Suprapubic skin (tissue), 4 donors: ENCODE results near the gene PDLIM4. TPM values are rescaled to one million over a fixed set of nuclear protein-coding genes. Genes with fewer than 3 reads are reported as not detected.

Experiments
- DNase-seq, 2 donors: peaks; one replicate each; pipeline ENCODE4 v3.0.0-alpha.2; 2019; ENCODE audit warnings: low spot score in 2 of 2
- H3K27ac ChIP-seq: fragments of 200-600 bp; sonication (generic); one replicate; pipeline ENCODE4 v1.5.1; 2019
- H3K27me3 ChIP-seq: fragments of 200-600 bp; sonication (generic); one replicate; pipeline ENCODE4 v1.5.1; 2019
- H3K36me3 ChIP-seq: fragments of 200-600 bp; sonication (generic); one replicate; pipeline ENCODE4 v1.5.1; 2019
- H3K4me1 ChIP-seq: fragments of 200-600 bp; sonication (generic); one replicate; pipeline ENCODE4 v1.5.1; 2019
- H3K4me3 ChIP-seq: fragments of 200-600 bp; sonication (generic); one replicate; pipeline ENCODE4 v1.5.1; 2019; ENCODE audit warnings: mild to moderate bottlenecking
- H3K9me3 ChIP-seq: fragments of 200-600 bp; sonication (generic); one replicate; pipeline ENCODE4 v1.5.1; 2019
- EP300 ChIP-seq: sonication (generic); formaldehyde crosslinking; IDR thresholded peaks from one replicate; pipeline ENCODE4 v1.6.1; 2017; ENCODE audit warnings: antibody characterized with exemption
- POLR2A ChIP-seq, 2 donors: fragments of 450-650 bp; IDR thresholded peaks; one replicate each; pipeline ENCODE4 v1.6.1; 2017; ENCODE audit warnings: antibody characterized with exemption in 2 of 2, mild to moderate bottlenecking in 2 of 2, moderate library complexity in 2 of 2
- POLR2AphosphoS5 ChIP-seq, 3 donors: sonication (generic); formaldehyde crosslinking; IDR thresholded peaks; one replicate each; pipeline ENCODE4 v1.6.1; 2017; ENCODE audit warnings: antibody characterized with exemption in 3 of 3
- WGBS: methylation state at CpG from one replicate; pipeline ENCODE4 v1.1.5; 2018; 5-methylcytosine and 5-hydroxymethylcytosine counted together
- total RNA-seq, 4 donors: library from RNA; depleted of rRNA; stranded (reverse); fragments of >200 nt; gene quantifications; one replicate each; pipeline ENCODE4 v1.1.0, GENCODE V29; 2016
- TF ChIP-seq, protein P1 (sequence below), 2 donors: fragments of 200-600 bp in 1 of 2; fragments of 450-650 bp in 1 of 2; sonication (generic) in 1 of 2; IDR thresholded peaks; one replicate each; pipeline ENCODE4 v1.5.1; 2016 to 2019; ENCODE audit warnings: antibody characterized with exemption in 2 of 2, mild to moderate bottlenecking in 1 of 2, moderate library complexity in 1 of 2

Gene PDLIM4
- total RNA-seq, 4 donors from 2014 or later: 110 to 128 (median 114) TPM

- TF ChIP-seq, protein P1, sequence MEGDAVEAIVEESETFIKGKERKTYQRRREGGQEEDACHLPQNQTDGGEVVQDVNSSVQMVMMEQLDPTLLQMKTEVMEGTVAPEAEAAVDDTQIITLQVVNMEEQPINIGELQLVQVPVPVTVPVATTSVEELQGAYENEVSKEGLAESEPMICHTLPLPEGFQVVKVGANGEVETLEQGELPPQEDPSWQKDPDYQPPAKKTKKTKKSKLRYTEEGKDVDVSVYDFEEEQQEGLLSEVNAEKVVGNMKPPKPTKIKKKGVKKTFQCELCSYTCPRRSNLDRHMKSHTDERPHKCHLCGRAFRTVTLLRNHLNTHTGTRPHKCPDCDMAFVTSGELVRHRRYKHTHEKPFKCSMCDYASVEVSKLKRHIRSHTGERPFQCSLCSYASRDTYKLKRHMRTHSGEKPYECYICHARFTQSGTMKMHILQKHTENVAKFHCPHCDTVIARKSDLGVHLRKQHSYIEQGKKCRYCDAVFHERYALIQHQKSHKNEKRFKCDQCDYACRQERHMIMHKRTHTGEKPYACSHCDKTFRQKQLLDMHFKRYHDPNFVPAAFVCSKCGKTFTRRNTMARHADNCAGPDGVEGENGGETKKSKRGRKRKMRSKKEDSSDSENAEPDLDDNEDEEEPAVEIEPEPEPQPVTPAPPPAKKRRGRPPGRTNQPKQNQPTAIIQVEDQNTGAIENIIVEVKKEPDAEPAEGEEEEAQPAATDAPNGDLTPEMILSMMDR (IDR thresholded peaks at IDR 0.05): no peak
- TF ChIP-seq EP300: no peak
- TF ChIP-seq POLR2AphosphoS5 (IDR thresholded peaks at IDR 0.05): no peak
- H3K27ac ChIP-seq: no peak overlapping the region
- no peaks in the 10 kb centered on the region for H3K9me3 ChIP-seq
- H3K36me3 ChIP-seq: peaks cover 21% of the 10 kb centered on the region
- H3K4me3 ChIP-seq: no peak overlapping the region
- DNase-seq: no peak
- WGBS: 84% methylated on average over 5 of the region's 5 CpGs
- H3K4me1 ChIP-seq: peaks cover 6% of the 10 kb centered on the region
- no peaks in the 10 kb centered on the region for H3K27me3 ChIP-seq
Measured at GRCh38 chr5:132275367-132276220, 18.1 kb downstream of the PDLIM4 start.

- peaks cover 5% of the 10 kb centered on the region for H3K36me3 ChIP-seq
- H3K27ac ChIP-seq: no peak overlapping the region
- WGBS: 82% methylated on average over 6 of the region's 6 CpGs
- TF ChIP-seq POLR2A (IDR thresholded peaks at IDR 0.05) (no peak), POLR2AphosphoS5 (IDR thresholded peaks at IDR 0.05) (no peak), EP300 (no peak)
- TF ChIP-seq, protein P1 (IDR thresholded peaks at IDR 0.05): no peak
- H3K4me3 ChIP-seq: no peak overlapping the region
- H3K4me1 ChIP-seq: peaks cover 6% of the 10 kb centered on the region
- H3K9me3 ChIP-seq: no peaks in the 10 kb centered on the region
- H3K27me3 ChIP-seq: no peaks in the 10 kb centered on the region
- DNase-seq: peak in 1 of 2 donors; percentile 3
Measured at GRCh38 chr5:132277256-132277655, 19.8 kb downstream of the PDLIM4 start.

DNA sequence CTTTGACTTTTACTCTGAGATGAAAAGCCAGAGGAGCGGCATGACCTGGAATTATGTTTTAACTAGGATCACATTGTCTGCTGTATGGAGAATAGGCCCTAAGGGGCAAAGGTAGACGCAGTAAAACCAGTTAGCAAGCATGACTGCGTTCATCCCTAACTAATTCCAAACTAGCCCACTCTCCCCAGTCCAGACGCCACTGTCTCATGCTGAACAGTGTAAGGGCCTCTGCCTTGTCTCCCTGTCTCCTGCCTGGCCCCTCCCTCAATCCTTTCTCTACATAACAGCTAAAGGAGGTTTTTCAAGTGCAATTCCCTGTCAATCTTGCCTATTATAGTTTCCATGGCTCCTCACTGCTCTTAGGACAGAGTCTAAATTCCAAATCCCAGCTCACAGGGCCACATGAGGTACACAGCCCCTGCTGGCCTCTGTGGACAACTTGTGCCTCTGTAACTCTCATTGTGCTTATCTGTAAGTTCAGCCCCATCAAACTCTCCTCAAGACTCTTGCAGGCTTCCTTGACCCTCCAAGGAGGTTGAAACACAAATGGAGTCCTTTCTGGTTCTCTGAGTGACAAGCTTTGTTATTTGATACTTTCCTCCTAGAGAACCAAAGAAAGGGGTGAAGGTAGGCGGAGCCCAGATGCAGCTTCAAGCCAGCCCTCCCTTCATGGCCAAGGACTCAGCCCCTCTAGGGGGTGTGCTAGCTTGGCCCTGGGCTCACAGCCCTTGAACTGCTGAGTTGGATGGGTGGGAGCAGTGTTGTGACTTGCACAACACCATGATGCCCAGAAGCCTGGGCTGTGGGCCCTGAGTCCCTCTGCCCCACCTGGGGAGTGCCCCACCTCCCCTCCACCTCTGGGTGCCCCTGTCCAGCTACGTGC is 20.7 kb downstream of the PDLIM4 start:
- H3K4me1 ChIP-seq: peaks cover 6% of the 10 kb centered on the region

DNA sequence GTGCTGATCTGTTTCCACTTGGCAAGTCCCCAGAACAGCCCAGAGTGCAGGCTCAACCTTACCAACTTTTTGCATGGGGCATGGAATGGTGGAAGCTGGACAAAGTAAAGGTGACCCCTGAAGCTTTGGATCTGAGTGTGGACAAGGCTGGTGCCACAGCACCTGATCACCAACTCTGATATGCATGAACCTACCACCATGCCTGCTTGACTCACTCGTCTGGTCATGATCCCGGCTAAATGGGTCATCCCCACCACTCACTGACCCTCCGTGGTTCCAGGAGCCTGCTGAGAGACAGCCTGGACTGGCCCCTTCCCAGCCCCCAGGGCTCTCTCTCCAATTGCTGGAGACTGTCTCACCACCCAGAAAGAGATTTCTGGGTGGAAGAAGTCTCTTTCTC is 22.3 kb downstream of the PDLIM4 start:
- WGBS: 100% methylated on average over 1 of the region's 3 CpGs
- Histone ChIP-seq H3K36me3 (no peaks in the 10 kb centered on the region), H3K4me1 (no peaks in the 10 kb centered on the region), H3K9me3 (no peaks in the 10 kb centered on the region), H3K27ac (no peak overlapping the region), H3K27me3 (no peaks in the 10 kb centered on the region), H3K4me3 (no peak overlapping the region)
- DNase-seq: no peak
- TF ChIP-seq EP300 (no peak), POLR2AphosphoS5 (IDR thresholded peaks at IDR 0.05) (no peak), POLR2A (IDR thresholded peaks at IDR 0.05) (no peak)
- TF ChIP-seq, protein P1 (IDR thresholded peaks at IDR 0.05): no peak

More for the DNA sequence above, 20.7 kb downstream of the PDLIM4 start:
- no peak overlapping the region for H3K27ac ChIP-seq
- no peak for TF ChIP-seq POLR2A (IDR thresholded peaks at IDR 0.05)
- TF ChIP-seq, protein P1 (IDR thresholded peaks at IDR 0.05): no peak
- no peak for TF ChIP-seq EP300
- TF ChIP-seq POLR2AphosphoS5 (IDR thresholded peaks at IDR 0.05): no peak
- H3K36me3 ChIP-seq: peaks cover 3% of the 10 kb centered on the region
- H3K27me3 ChIP-seq: no peaks in the 10 kb centered on the region
- WGBS: 77% methylated on average over 6 of the region's 6 CpGs
- DNase-seq: peak in 1 of 2 donors; percentile 47
- no peak overlapping the region for H3K4me3 ChIP-seq
- no peaks in the 10 kb centered on the region for H3K9me3 ChIP-seq
